H9 (cell line): Measurements from ENCODE around the gene ORMDL1. TPM values are rescaled to one million over a fixed set of nuclear protein-coding genes. Genes with fewer than 3 reads are reported as not detected.

Source experiments
- DNase-seq: peaks from one replicate; pipeline ENCODE4 v3.0.0-alpha.2; 2017
- H2AFZ ChIP-seq: one replicate; pipeline ENCODE4 v1.6.1; 2013; ENCODE audit warnings: mild to moderate bottlenecking, low read length, control low read depth, moderate library complexity
- H2AK5ac ChIP-seq: 2 replicates; pipeline ENCODE4 v1.6.1; 2013; ENCODE audit warnings: low read length, control low read depth, mixed read lengths; ENCODE audit not compliant: insufficient read length
- H2BK120ac ChIP-seq: one replicate; pipeline ENCODE4 v1.6.1; 2013; ENCODE audit warnings: low read depth, mild to moderate bottlenecking, low read length, control low read depth, inconsistent platforms; ENCODE audit not compliant: poor library complexity, severe bottlenecking
- H2BK12ac ChIP-seq: 2 replicates; pipeline ENCODE4 v1.6.1; 2013; ENCODE audit warnings: low read length, control low read depth, mixed read lengths, low read depth; ENCODE audit not compliant: insufficient read length
- H2BK15ac ChIP-seq: 2 replicates; pipeline ENCODE4 v1.6.1; 2013; ENCODE audit warnings: low read depth, low read length, control low read depth
- H2BK20ac ChIP-seq: one replicate; pipeline ENCODE4 v1.6.1; 2013; ENCODE audit warnings: low read depth, mild to moderate bottlenecking, low read length, control low read depth, inconsistent platforms; ENCODE audit not compliant: poor library complexity, severe bottlenecking
- H2BK5ac ChIP-seq: 2 replicates; pipeline ENCODE4 v1.6.1; 2013; ENCODE audit warnings: low read length, control low read depth, mixed read lengths; ENCODE audit not compliant: insufficient read length
- H3K14ac ChIP-seq: 2 replicates; pipeline ENCODE4 v1.6.1; 2013; ENCODE audit warnings: low read length, control low read depth; ENCODE audit not compliant: insufficient read depth
- H3K18ac ChIP-seq: 2 replicates; pipeline ENCODE4 v1.6.1; 2013; ENCODE audit warnings: low read depth, mild to moderate bottlenecking, mixed read lengths, low read length, control low read depth; ENCODE audit not compliant: insufficient read length
- H3K23ac ChIP-seq: 2 replicates; pipeline ENCODE4 v1.6.1; 2013; ENCODE audit warnings: low read length, control low read depth, mixed read lengths, low read depth; ENCODE audit not compliant: insufficient read length
- H3K23me2 ChIP-seq: 2 replicates; pipeline ENCODE4 v1.6.1; 2013; ENCODE audit warnings: low read depth, mild to moderate bottlenecking, mixed read lengths, low read length, control low read depth; ENCODE audit not compliant: insufficient read length, poor library complexity, severe bottlenecking
- H3K27ac ChIP-seq: 2 replicates; pipeline ENCODE4 v1.5.1; 2013; ENCODE audit warnings: low read length, control low read depth, mixed read lengths, low read depth; ENCODE audit not compliant: insufficient read length
- H3K27me3 ChIP-seq: 2 replicates; pipeline ENCODE4 v1.6.1; 2013; ENCODE audit warnings: low read length, control low read depth, inconsistent platforms; ENCODE audit not compliant: insufficient read depth
- H3K4ac ChIP-seq: 2 replicates; pipeline ENCODE4 v1.6.1; 2013; ENCODE audit warnings: low read depth, mild to moderate bottlenecking, control low read depth, inconsistent platforms, low read length, moderate library complexity
- H3K4me1 ChIP-seq: 2 replicates; pipeline ENCODE4 v1.6.1; 2013; ENCODE audit warnings: low read length, control low read depth, inconsistent platforms; ENCODE audit not compliant: insufficient read depth
- H3K4me2 ChIP-seq: 2 replicates; pipeline ENCODE4 v1.6.1; 2013; ENCODE audit warnings: low read length, control low read depth, mixed read lengths; ENCODE audit not compliant: insufficient read length, insufficient read depth
- H3K56ac ChIP-seq: 2 replicates; pipeline ENCODE4 v1.6.1; 2013; ENCODE audit warnings: low read depth, mild to moderate bottlenecking, mixed read lengths, low read length, control low read depth; ENCODE audit not compliant: insufficient read length
- H3K79me1 ChIP-seq: 2 replicates; pipeline ENCODE4 v1.6.1; 2013; ENCODE audit warnings: low read depth, mild to moderate bottlenecking, moderate library complexity, low read length, control low read depth, inconsistent platforms; ENCODE audit not compliant: insufficient read depth, poor library complexity, severe bottlenecking
- H3K79me2 ChIP-seq: 2 replicates; pipeline ENCODE4 v1.6.1; 2013; ENCODE audit warnings: low read length, control low read depth, inconsistent platforms; ENCODE audit not compliant: insufficient read depth
- H3K9ac ChIP-seq: 2 replicates; pipeline ENCODE4 v1.6.1; 2013; ENCODE audit warnings: low read length, control low read depth, mixed read lengths; ENCODE audit not compliant: insufficient read length; ENCODE audit errors: extremely low read depth
- H3K9me3 ChIP-seq: one replicate; pipeline ENCODE4 v1.6.1; 2013; ENCODE audit warnings: low read depth, low read length, inconsistent platforms; ENCODE audit not compliant: control insufficient read depth
- H3T11ph ChIP-seq: one replicate; pipeline ENCODE4 v1.6.1; 2013; ENCODE audit warnings: mild to moderate bottlenecking, low read length, control low read depth, inconsistent platforms
- H4K20me1 ChIP-seq: one replicate; pipeline ENCODE4 v1.6.1; 2013; ENCODE audit not compliant: control insufficient read depth, insufficient read length, insufficient read depth
- H4K5ac ChIP-seq: 2 replicates; pipeline ENCODE4 v1.6.1; 2013; ENCODE audit warnings: low read depth, mild to moderate bottlenecking, mixed read lengths, low read length, control low read depth; ENCODE audit not compliant: insufficient read length
- H4K8ac ChIP-seq: replicated peaks from 2 replicates; pipeline ENCODE4 v1.6.1; 2013; ENCODE audit warnings: low read length, control low read depth, mixed read lengths, low read depth; ENCODE audit not compliant: insufficient read length
- H4K91ac ChIP-seq: 2 replicates; pipeline ENCODE4 v1.6.1; 2013; ENCODE audit warnings: low read depth, mild to moderate bottlenecking, moderate library complexity, mixed read lengths, low read length, control low read depth; ENCODE audit not compliant: insufficient read length
- H3K27ac Mint-ChIP-seq, 3 experiments: 2 replicates in 2 of 3; 3 replicates in 1 of 3; pipeline ENCODE4 v1.8.0; 2020 to 2021; ENCODE audit warnings: mixed read lengths in 3 of 3, mild to moderate bottlenecking in 1 of 3, moderate library complexity in 1 of 3
- H3K27me3 Mint-ChIP-seq: 2 replicates; pipeline ENCODE4 v1.8.0; 2021; ENCODE audit warnings: low read depth, mild to moderate bottlenecking, moderate library complexity, mixed read lengths
- H3K36me3 Mint-ChIP-seq, 3 experiments: 2 replicates in 2 of 3; 3 replicates in 1 of 3; pipeline ENCODE4 v1.8.0; 2020 to 2021; ENCODE audit warnings: low read depth in 3 of 3, mixed read lengths in 3 of 3; ENCODE audit not compliant: insufficient read depth in 1 of 3
- H3K4me1 Mint-ChIP-seq, 2 experiments: 2 replicates each; pipeline ENCODE4 v1.8.0; 2020; ENCODE audit warnings: mixed read lengths in 2 of 2
- H3K4me3 Mint-ChIP-seq, 2 experiments: 2 replicates in 1 of 2; 3 replicates in 1 of 2; pipeline ENCODE4 v1.8.0; 2020 to 2021; ENCODE audit warnings: mild to moderate bottlenecking in 2 of 2, mixed read lengths in 2 of 2, moderate library complexity in 1 of 2
- H3K9me3 Mint-ChIP-seq, 2 experiments: 2 replicates in 1 of 2; 3 replicates in 1 of 2; pipeline ENCODE4 v1.8.0; 2020; ENCODE audit warnings: mild to moderate bottlenecking in 2 of 2, mixed read lengths in 2 of 2, moderate library complexity in 1 of 2
- CTCF ChIP-seq: fragments of 200-600 bp; sonication (generic); conservative IDR thresholded peaks from 3 replicates; pipeline ENCODE4 v1.8.0; 2021; ENCODE audit warnings: antibody characterized with exemption, mild to moderate bottlenecking
- WGBS: extraction: QIAGEN DNeasy Blood & Tissue Kit; methylation state at CpG from one replicate; pipeline ENCODE4 v1.1.7; 2013; ENCODE audit warnings: missing lambda C conversion rate, low lambda C conversion rate, mixed read lengths; ENCODE audit not compliant: insufficient read length; ENCODE audit errors: extremely low coverage; 5-methylcytosine and 5-hydroxymethylcytosine counted together
- total RNA-seq: library from RNA; stranded (reverse); gene quantifications from 2 replicates; pipeline ENCODE4 v1.2.1, GENCODE V29; 2021

Gene ORMDL1
- total RNA-seq, 1 experiment from 2014 or later: 59.7 TPM

GRCh38 chr2:189791338-189792042 lies 7.4 kb upstream of the ORMDL1 start:
- Histone ChIP-seq H2BK5ac (no peak overlapping the region), H3K4me1 (no peaks in the 10 kb centered on the region), H2BK12ac (no peak overlapping the region), H3K79me1 (no peaks in the 10 kb centered on the region), H2AFZ (no peak overlapping the region), H2AK5ac (no peak overlapping the region), H4K91ac (no peak overlapping the region), H2BK20ac (no peak overlapping the region), H3K4ac (no peak overlapping the region), H3K4me2 (no peak overlapping the region), H3K18ac (no peak overlapping the region), H2BK120ac (no peak overlapping the region), H3K23ac (no peak overlapping the region), H3K9ac (no peak overlapping the region), H3K23me2 (no peaks in the 10 kb centered on the region), H3K79me2 (peaks cover 9% of the 10 kb centered on the region; the same call in 1 of the 2 replicates), H3K56ac (no peak overlapping the region), H4K20me1 (no peaks in the 10 kb centered on the region), H3K9me3 (no peaks in the 10 kb centered on the region), H3T11ph (no peak overlapping the region), H4K5ac (no peak overlapping the region), H4K8ac (no peak overlapping the region), H3K27me3 (no peaks in the 10 kb centered on the region), H3K14ac (no peak overlapping the region), H3K27ac (no peak overlapping the region), H2BK15ac (no peak overlapping the region)
- H3K27ac Mint-ChIP-seq: no peak overlapping the region; a peak in 1 of 7 replicates
- H3K27me3 Mint-ChIP-seq: no peaks in the 10 kb centered on the region
- no CpG with 5 or more reads among the region's 12 CpGs for WGBS
- TF ChIP-seq CTCF: no peak
- no peaks in the 10 kb centered on the region for H3K9me3 Mint-ChIP-seq
- no peak for DNase-seq
- H3K36me3 Mint-ChIP-seq: peaks cover 17 to 50% (median 44%) of the 10 kb centered on the region in 3 experiments; a peak in 6 of 7 replicates
- no peak overlapping the region for H3K4me3 Mint-ChIP-seq
- H3K4me1 Mint-ChIP-seq: peaks cover 0 to 2% of the 10 kb centered on the region in 2 experiments; a peak in 2 of 4 replicates
